GM19035 (cell line): ENCODE data around the gene CNTNAP5.

Experiments used
- ATAC-seq: cut with Tn5 transposase; IDR thresholded peaks from one replicate; pipeline ENCODE4 v1.9.1; 2021; ENCODE audit not compliant: unreplicated experiment

Gene CNTNAP5

GRCh38 chr2:124025171-124025580 is at the start of gene CNTNAP5:
TSS of gene CNTNAP5 (plus strand) at chr2:124025287. CDS start at chr2:124025651, 364 bp downstream.
- ATAC-seq, result no peak

GRCh38 chr2:123976054-123976648 is 48.9 kb upstream of the CNTNAP5 start:
- no peak for ATAC-seq

- peak; percentile 63 for ATAC-seq
Measured at GRCh38 chr2:123993728-123994323, 31.3 kb upstream of the CNTNAP5 start.

GRCh38 chr2:123999681-124000080 is 25.4 kb upstream of the CNTNAP5 start:
- ATAC-seq, result no peak

GRCh38 chr2:124001696-124002430 is 23.2 kb upstream of the CNTNAP5 start:
- no peak for ATAC-seq

GRCh38 chr2:124018890-124019289 is 6.2 kb upstream of the CNTNAP5 start:
- ATAC-seq, result no peak

GRCh38 chr2:124024561-124025170 is 421 bp upstream of the CNTNAP5 start:
- no peak for ATAC-seq

GRCh38 chr2:124025891-124026434 is 876 bp downstream of the CNTNAP5 start:
- ATAC-seq, result no peak

GRCh38 chr2:124026503-124026902 is 1.4 kb downstream of the CNTNAP5 start:
- no peak for ATAC-seq

- ATAC-seq, result peak; percentile 81
Measured at GRCh38 chr2:124027182-124027581, 2.1 kb downstream of the CNTNAP5 start.

- no peak for ATAC-seq
Measured at GRCh38 chr2:124032799-124033198, 7.7 kb downstream of the CNTNAP5 start.

GRCh38 chr2:124034265-124034664 is 9.2 kb downstream of the CNTNAP5 start:
- no peak for ATAC-seq

GRCh38 chr2:124035001-124035400 is 9.9 kb downstream of the CNTNAP5 start:
- no peak for ATAC-seq

- no peak for ATAC-seq
Measured at GRCh38 chr2:124039032-124039431, 13.9 kb downstream of the CNTNAP5 start.

GRCh38 chr2:124039762-124040291 is 14.7 kb downstream of the CNTNAP5 start:
- no peak for ATAC-seq

GRCh38 chr2:124045894-124046293 is 20.8 kb downstream of the CNTNAP5 start:
- ATAC-seq, result no peak

GRCh38 chr2:124046332-124046731 is 21.2 kb downstream of the CNTNAP5 start:
- ATAC-seq, result no peak

- ATAC-seq, result no peak
Measured at GRCh38 chr2:124048102-124048501, 23.0 kb downstream of the CNTNAP5 start.

GRCh38 chr2:124048664-124049063 is 23.6 kb downstream of the CNTNAP5 start:
- ATAC-seq, result no peak

GRCh38 chr2:124049136-124049535 is 24.0 kb downstream of the CNTNAP5 start:
- ATAC-seq, result no peak

GRCh38 chr2:124050833-124051497 is 25.9 kb downstream of the CNTNAP5 start:
- ATAC-seq, result no peak
